ENCODE results near the gene APOBEC3H.

The APOBEC3H gene

DNA sequence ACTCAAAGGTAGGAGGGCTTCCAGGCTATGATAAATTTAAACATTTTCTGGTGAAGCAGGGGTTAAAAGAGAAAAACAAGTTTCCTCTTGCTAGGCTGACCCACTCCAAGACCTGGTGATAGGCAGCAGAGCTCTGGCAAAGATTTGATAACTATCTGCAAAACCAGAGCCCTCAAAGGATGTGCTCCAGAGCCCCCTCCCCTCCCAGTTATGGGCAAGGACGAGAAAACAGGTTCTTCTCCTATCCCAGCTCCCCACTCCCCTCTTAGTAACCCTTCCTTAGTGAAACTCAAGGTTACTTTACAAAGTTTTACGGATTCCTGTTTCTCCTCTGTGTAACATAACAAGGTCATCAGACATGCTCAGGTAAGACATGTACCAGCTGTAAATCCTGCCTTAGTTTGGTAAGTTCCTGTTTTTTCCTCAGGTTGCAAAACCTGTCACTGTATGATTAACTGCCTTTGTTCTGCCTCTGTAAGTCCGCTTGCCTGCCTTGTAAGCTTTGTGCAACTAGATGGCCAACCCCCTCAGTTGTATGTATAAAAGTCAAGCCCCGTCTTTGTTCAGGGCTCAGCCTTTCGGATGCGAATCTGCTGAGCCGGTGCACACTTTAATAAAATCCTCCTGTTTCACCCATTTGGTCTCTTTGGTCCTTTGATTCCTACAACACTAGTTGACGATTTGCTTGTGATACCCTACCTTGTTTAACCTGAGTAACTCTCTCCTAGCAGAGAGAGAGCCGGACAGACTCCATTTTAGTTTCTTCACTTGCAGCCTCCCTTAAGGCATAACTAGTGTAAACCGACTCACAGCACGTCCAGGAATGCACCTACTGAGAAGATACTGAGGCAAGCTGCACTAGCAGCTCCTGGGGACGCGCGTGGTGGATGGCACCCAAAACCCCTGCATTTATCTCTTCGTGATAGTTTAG lies 13.9 kb downstream of the APOBEC3H start:
- DNase-seq (ENCODE audit: low spot score), result no peak

DNA sequence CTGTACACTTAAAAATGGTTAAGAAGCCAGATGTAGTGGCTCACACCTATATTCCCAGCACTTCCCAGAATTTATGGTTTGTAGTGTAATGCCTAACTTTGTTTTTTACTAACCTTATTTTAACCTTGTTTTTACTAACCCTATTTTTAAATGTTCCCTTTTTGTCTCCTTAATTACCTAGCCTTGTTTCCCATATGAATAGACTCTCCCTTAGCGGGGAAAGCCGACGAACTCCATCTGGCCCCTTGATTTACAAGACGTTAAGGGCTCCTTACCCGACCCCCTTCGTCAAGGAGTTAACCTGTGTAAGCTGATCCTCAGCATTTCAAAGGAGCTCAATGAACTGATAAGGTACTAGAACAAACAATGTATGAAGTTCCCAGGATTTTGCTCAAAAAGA lies 17.1 kb downstream of the APOBEC3H start:
- no peak for DNase-seq (ENCODE audit: low spot score)

DNA sequence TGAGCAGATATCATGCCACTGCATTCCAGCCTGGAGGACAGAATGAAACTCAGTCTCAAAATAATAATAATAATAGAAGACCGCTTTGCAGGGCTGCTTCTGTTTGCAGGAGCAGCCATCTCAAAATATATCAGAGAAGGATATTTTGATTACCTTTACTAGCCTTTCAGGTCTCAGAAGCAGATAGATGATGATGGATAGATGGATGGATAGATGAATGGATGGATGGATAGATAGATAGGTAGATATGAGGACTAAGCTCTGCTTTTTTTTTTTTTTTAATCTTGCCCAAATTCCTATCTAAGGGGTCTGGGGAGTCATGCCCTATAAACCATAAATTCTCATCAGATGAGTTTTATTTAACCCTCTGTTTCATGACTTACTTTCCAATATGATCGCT lies 18.5 kb downstream of the APOBEC3H start:
- no peak for DNase-seq (ENCODE audit: low spot score)

DNA sequence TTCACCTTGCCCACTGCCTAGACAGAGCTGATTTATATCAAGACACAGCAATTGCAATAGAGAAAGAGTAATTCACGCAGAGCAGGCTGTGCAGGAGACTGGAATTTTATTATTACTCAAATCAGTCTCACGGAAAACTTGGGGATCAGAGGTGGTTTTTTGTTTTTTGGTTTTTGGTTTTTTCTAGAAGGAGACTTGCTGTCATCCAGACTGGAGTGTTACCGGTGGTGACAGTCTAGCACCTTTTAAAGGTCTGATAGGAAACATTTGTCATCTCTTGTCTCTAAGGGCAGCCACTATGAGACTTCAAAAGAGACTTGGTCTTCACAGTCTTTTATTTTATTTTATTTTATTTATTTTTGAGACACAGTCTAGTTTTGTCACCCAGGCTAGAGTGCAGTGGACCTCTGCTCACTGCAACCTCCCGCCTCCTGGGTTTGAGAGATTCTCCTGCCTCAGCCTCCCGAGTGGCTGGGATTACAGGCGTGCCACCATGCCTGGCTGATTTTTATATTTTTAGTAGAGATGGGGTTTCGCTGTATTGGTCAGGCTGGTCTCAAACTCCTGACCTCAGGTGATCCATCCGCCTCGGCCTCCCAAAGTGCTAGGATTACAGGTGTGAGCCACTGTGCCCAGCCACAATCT lies 19.1 kb downstream of the APOBEC3H start:
- DNase-seq (ENCODE audit: low spot score), result no peak

DNA sequence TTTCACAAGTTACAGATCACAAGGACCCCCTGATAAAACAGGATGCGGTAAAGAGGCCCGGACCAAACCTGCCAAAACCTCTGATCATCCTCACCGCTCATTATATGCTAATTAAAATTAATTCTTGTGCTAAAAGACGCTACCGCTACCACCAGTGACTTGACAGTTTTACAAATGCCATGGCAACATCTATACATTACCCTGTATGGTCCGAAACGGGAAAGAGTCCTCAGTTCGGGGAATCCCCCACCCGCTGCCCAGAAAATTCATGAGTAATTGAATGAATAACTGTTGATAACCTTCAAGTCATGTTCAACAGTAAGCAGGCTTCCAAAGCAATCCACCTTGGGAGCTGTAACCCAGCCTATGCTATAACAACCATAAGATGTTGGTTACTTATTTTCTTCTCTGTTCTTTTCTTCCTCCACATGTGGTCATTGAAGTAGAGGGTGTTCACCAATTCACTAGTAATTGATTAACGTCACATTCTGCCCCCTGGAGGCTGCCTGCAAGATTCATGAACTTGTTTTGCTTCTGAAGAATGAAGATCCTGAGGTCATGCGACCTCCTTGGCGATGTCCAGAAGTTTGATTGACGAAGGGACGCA lies 20.6 kb downstream of the APOBEC3H start:
- DNase-seq (ENCODE audit: low spot score), result peak; percentile 38

DNA sequence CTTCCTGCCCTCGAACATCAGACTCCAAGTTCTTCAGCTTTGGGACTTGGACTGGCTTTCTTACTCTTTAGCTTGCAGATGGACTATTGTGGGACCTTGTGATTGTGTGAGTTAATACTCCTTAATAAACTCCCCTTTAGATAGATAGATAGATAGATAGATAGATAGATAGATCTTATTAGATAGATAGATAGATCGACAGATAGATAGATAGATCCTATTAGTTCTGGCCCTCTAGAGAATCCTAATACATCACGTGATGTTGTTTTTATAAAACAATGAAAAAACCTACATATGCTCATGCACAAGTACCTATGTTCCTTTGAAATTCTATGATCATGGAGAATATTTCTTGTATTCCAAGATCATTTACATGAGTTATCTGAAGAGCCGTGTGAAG lies 23.9 kb downstream of the APOBEC3H start:
- DNase-seq (ENCODE audit: low spot score), result no peak

DNA sequence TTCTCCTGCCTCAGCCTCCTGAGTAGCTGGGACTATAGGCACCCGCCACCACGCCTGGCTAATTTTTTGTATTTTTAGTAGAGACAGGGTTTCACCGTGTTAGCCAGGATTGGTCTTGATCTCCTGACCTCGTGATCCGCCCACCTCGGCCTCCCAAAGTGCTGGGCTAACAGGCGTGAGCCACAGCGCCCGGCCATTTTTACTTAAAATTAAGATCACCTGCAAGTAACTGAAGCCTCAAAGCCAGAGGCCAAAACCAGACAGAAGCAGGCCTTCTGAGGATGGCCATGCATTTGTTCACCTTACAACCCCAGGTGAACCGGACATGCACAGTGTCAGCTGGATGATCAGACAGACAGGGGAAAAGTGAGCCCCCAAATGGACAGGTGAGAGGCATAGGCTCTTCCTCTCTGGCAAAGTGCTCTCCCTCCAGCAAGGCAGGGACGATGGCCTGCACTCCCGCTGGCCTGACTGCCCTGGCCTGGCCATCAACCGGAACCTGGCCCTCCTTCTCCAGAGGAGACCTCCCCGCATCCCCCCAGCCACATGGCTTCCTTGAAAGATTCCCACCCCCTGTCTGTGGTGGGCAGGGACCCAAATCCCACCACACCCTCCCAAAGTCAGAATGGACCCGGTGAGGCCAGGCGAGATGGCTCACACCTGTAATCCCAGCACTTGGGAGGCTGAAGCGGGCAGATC lies 25.9 kb downstream of the APOBEC3H start:
- no peak for DNase-seq (ENCODE audit: low spot score)

DNA sequence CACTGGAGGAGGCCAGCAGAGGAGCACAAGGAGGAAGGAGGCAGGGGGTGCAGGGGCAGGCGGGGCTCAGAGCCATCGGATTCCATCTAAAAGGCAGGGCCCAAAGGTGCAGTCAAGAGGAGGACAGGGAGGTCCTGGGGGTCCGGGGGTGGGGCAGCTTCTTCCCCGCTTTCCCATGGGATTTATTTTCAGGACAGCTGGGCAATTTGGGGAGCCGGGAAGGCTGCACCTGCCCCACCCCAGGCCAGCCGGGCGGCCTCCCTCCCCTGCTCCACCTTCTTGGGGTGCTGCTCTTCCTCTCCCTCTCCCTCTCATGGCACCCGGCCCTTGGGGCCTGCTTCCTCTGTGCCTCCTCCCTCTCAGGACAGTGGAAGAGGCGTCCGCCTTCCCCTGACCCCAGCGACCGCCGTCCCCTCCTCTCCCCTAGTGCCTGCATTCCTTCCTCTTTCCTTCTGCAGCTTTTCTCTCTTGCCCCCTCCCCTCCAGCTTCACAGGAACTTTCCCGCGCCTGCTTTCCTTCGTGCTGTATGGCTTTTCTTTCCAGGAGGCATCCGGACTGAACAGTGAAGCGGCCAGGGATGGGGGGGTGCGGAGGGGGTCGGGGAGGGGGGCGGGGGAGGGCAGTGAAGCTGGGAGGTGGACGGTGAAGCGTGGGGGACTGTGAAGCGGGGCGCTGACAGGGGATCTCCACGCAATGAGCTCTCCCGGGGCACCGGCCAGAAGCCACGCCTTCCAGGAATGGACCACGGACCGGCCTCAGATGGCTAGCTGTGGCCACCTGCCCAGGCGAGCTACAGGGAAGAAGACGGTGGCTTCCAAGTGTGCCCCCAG lies 26.9 kb downstream of the APOBEC3H start:
- DNase-seq (ENCODE audit: low spot score), result no peak

DNA sequence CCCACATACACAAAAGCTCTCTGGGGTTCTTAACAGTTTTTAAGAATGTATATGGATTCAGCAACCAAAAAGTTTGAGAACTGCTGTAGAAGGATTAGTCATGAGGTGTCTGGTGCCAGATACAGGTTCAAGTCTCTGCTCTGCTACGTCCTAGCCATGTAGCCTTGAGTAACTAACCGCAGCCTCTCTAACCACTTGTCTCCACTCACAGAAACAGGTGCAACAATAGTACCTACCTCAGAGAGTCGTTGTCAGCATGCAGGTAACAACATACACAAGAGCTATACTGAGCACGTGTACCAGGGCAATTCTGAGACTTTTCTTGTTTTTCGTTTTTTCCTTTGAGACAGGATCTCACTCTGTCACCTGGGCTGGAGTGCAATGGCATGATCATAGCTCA lies 28.6 kb downstream of the APOBEC3H start:
- no peak for DNase-seq (ENCODE audit: low spot score)

DNA sequence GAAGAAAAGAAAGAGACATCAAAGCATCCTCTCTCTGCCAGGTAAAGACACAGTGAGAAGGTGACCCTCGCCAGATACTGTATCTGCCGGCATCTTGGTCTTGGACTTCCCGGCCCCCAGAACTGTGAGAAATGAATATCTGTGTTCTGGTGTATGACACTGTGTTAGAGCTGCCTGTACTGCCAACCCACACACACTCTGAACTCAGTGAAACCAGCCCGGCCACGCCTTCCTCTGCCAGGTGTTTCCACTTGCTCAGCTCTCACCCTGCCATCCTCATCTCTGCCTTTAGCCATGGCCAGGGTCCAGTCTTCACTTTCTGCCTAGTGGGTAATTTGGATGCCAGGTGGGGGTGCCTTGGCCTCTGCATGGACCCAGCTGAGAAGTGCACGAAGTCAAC lies 31.5 kb downstream of the APOBEC3H start:
- no peak for DNase-seq (ENCODE audit: low spot score)

DNA sequence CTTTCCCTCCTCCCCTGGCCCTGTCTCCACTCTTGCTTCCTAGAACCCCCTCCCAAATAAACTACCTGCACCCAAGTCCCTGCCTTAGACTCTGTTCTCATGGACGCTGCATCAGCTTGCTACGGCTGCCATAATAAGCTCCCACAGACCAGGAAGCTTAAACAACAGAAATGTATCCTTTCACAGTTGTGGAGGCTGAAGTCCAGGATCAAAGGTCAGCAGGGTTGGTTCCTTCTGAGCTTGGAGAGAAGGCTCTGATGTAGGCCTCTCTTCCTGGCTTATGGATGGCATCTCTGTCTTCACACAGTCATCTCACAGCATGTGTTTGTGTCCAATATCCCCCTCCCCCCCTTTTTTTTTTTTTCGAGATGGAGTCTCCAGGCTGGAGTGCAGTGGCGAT lies 32.0 kb downstream of the APOBEC3H start:
- DNase-seq (ENCODE audit: low spot score), result peak; percentile 33

DNA sequence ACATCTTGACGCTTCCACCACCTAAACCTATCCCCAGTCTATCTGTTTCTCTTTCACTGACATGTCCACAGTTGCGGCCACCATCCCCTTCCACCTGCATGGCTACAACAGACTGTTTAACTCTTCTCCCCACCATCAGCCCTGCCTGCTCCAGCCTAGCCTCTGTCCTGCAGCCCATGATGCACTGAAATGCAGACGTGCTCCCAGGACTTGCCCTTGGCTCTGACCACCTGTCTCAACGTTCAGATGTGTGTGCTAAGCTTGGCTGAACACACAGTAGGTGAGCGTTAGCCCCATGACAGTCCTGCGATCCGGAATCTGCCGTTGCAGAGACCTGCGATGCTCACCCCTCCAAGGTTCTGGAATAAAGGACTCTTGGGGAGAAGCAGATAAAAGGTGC lies 32.7 kb downstream of the APOBEC3H start:
- DNase-seq (ENCODE audit: low spot score), result no peak

DNA sequence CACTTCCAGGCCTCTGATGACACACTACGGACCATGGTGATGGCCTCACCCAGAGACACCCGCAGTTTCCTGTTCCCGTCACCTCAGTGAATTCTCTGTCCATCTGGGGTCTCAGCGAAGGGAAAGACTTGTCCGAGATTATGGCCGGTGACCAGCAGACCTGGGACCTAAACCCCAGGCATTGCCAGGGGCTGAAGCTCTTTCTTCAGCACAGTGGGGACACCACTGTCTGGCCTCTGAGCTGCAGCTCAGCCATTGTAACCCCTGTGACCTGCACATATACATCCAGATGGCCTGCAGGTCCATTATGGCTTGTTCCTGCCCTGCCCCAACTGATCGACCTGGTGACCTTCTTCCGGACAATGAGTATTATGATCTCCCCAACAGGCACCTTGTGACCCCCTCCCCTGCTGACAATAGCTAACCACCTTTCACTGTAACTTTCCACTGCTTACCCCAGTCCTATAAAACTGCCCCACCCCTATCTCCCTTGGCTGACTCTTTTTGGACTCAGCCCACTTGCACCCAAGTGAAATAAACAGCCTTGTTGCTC lies 33.2 kb downstream of the APOBEC3H start:
- DNase-seq (ENCODE audit: low spot score), result no peak

DNA sequence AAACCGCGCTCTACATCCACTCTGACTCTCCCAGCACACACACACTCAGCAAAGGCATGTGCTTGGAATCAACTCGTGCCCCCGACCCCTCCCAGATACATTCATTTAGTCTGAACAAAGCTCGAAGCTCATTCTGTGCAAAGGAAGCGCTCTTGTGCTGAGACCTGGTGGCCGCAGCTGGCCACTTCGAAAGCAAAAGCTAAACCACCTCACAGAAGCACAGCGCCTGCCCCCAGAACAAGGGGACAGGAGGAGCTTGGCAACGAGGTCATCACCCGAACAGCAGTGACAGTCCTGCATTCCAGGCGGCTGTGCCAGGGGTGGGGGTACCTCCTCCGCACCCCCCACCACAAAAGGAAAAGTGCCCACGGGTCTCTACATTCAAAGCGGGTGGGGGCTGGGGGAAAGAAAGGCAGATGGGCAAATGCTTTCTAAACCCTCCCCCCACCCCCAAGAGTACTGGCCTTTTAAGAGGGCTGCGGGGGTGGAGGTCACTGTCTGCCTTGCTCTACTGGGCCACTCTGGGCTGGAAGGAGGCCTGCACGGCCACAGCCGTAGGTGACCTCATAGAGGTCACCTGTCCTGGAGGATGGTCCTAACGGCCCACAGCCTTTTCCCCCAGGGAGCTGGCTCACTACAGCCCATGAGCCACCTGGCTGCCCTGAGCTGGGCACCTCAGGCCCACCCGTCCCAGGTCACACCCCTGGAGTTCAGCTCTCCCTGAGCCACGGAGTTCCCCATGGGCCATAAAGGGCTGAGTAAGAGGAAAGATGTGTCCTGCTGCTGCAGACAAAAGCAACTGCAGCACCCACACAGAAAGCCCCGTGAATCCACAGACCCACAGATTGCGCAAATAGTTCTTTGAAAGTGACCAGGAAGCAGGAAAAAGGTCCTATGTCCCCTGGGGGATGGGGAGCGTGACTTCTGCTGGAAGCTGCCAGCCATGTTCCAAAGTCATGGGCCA lies 34.1 kb downstream of the APOBEC3H start:
- no peak for DNase-seq (ENCODE audit: low spot score)

DNA sequence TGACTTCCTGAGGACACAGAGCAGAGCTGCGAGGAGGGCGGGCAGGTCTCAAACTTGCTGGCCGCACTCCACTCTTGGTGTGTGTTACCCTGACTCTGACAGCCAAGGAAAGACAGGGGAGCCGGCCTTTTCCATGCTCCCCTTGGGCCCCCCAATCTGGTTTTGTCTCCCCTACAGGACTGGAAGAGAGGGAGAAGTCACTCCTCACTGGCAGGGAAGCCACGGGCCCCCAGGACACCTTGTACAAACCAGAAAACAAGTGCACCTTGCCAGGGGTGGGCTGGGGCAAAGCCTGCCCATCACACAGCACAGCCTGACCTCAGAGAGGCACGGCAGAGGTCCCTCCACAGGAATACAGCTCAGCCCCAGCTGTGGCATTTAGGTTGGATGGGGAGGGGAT lies 35.2 kb downstream of the APOBEC3H start:
- DNase-seq (ENCODE audit: low spot score), result no peak

DNA sequence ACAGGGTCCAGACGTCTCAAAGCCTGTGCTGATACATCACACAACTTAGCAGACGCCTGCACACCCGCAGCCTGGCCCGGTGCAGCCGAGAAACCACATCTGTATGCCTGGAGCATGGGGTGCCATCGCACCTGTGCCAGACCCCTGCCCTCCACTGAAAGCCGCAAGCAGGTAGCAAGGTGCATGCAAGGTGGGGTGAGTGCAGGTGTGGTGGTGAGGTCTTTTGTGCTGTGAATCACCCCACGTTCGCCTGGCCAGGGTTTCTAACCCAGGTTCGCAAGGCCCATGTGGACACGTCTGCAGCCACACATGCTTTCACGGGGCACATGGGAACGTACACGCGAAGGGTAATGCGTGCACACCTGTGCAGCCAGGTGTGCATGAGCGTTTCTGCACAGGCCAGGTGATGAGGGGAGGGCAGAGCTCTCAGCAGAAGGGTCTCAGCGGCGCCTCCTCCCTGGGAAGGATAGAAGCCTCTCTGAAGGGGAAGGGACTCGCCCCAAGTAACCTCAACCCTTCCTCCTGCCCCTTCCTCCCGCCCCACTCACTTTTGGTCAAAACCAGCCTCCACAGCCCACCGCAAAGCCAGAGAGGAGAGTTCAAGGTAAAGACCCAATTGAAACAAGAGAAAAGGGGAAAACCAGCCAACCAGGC lies 36.0 kb downstream of the APOBEC3H start:
- DNase-seq (ENCODE audit: low spot score), result no peak

DNA sequence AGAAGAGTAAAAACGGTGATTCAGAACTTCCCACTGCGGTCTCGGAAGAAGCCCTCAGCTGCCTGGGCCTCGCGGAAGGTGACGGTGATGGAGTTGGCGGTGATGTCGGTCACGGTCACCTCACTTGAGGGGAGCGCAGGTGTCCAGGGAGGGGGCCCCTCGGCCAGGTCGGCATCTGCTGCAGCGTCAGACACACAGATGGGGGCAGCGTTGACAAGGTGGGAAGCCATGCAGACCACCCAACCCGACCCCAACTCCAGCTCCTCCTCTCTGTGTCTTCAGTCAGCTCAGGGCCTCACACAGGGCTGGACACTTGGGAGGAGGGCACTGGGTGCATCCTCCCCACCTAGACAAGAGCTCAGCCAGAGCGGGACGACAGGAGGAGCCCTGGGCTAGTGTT lies 36.8 kb downstream of the APOBEC3H start:
- DNase-seq (ENCODE audit: low spot score), result no peak

DNA sequence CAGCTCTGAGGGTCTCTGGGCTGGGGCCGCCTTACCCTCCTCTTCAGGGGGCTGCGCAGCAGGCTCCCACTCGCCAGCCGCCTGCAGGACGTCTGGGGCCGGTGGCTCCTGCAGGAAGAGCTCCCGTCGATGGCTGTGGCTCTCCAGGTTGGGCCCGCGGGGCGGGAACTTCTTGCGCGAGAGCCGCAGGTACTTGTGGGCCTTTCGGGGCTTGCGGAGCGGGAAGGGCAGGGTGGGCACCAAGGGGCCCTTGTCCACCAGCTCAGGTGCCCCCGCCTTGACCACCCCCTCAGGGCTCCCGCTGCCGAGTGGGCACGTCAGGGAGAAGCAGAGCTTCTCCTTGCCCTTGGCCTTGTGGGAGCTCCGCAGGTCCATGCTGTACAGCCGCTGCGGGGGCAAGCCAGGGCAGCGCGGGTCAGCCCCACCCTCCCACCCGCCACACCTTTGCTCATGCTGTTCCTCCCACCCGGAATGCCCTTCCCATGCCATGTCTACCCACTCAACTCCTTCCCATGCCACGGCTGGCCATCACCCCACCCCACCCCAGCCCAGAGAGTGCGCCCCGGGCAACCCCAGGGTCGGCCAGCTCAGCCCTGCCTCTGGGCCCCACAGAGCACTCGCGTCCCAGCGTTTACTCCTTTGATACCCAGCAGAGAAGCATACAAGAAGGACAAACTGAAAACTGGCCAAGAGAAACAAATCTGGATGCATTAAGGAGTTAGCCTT lies 37.5 kb downstream of the APOBEC3H start:
- no peak for DNase-seq (ENCODE audit: low spot score)

All from LoVo (cell line).